Measurements from ENCODE around the gene PTPRM.

The PTPRM gene

GRCh38 chr18:8362863-8363262, 795.7 kb downstream of the PTPRM start:
- Mint-ChIP-seq H3K4me1 (peaks cover 0 to 8% of the 10 kb centered on the region in 2 donors), H3K36me3 (no peaks in the 10 kb centered on the region), H3K27ac (no peak overlapping the region), H3K9me3 (no peaks in the 10 kb centered on the region), H3K4me3 (no peak overlapping the region), H3K27me3 (peaks cover 31 to 44% of the 10 kb centered on the region in 2 donors)
- no peak for DNase-seq
- ATAC-seq (replicated peaks): no peak

- Mint-ChIP-seq H3K27ac (no peak overlapping the region), H3K4me3 (no peak overlapping the region), H3K36me3 (no peaks in the 10 kb centered on the region), H3K9me3 (no peaks in the 10 kb centered on the region), H3K27me3 (peaks cover 42 to 59% of the 10 kb centered on the region in 2 donors), H3K4me1 (peaks cover 0 to 8% of the 10 kb centered on the region in 2 donors)
- DNase-seq: no peak
- ATAC-seq (replicated peaks): no peak
Measured at GRCh38 chr18:8364385-8364784, 797.3 kb downstream of the PTPRM start.

- ATAC-seq (replicated peaks) (no peak), DNase-seq (no peak)
- Mint-ChIP-seq H3K27ac (no peak overlapping the region), H3K9me3 (no peaks in the 10 kb centered on the region), H3K4me1 (peaks cover 0 to 8% of the 10 kb centered on the region in 2 donors), H3K4me3 (no peak overlapping the region), H3K36me3 (no peaks in the 10 kb centered on the region), H3K27me3 (peaks cover 47 to 65% of the 10 kb centered on the region in 2 donors)
Measured at GRCh38 chr18:8365006-8365405, 797.9 kb downstream of the PTPRM start.

GRCh38 chr18:8365528-8365927, 798.4 kb downstream of the PTPRM start:
- H3K4me1 Mint-ChIP-seq: peaks cover 0 to 8% of the 10 kb centered on the region in 2 donors
- no peak overlapping the region for H3K27ac Mint-ChIP-seq
- no peak overlapping the region for H3K4me3 Mint-ChIP-seq
- no peaks in the 10 kb centered on the region for H3K9me3 Mint-ChIP-seq
- peaks cover 44 to 66% of the 10 kb centered on the region in 2 donors for H3K27me3 Mint-ChIP-seq
- no peaks in the 10 kb centered on the region for H3K36me3 Mint-ChIP-seq
- DNase-seq: no peak
- ATAC-seq (replicated peaks): no peak

GRCh38 chr18:8366070-8366469, 799.0 kb downstream of the PTPRM start:
- Mint-ChIP-seq H3K27me3 (peaks cover 44 to 66% of the 10 kb centered on the region in 2 donors), H3K4me1 (peaks cover 0 to 8% of the 10 kb centered on the region in 2 donors), H3K36me3 (no peaks in the 10 kb centered on the region), H3K27ac (no peak overlapping the region), H3K9me3 (no peaks in the 10 kb centered on the region), H3K4me3 (no peak overlapping the region)
- DNase-seq: no peak
- no peak for ATAC-seq (replicated peaks)

- Mint-ChIP-seq H3K9me3 (no peaks in the 10 kb centered on the region), H3K4me1 (peaks cover 0 to 8% of the 10 kb centered on the region in 2 donors), H3K27me3 (peaks cover 49 to 66% of the 10 kb centered on the region in 2 donors), H3K36me3 (no peaks in the 10 kb centered on the region), H3K4me3 (no peak overlapping the region), H3K27ac (no peak overlapping the region)
- ATAC-seq (replicated peaks): no peak
- no peak for DNase-seq
Measured at GRCh38 chr18:8366656-8367055, 799.5 kb downstream of the PTPRM start.

- Mint-ChIP-seq H3K4me3 (peak overlapping the region; percentile 10 to 73), H3K9me3 (no peaks in the 10 kb centered on the region), H3K27me3 (peaks cover 44 to 63% of the 10 kb centered on the region in 2 donors), H3K4me1 (peaks cover 0 to 8% of the 10 kb centered on the region in 2 donors), H3K36me3 (no peaks in the 10 kb centered on the region), H3K27ac (no peak overlapping the region)
- ATAC-seq (replicated peaks) (peak; percentile 70 to 74), DNase-seq (peak; percentile 2)
Measured at GRCh38 chr18:8367217-8367988, 800.3 kb downstream of the PTPRM start.

- ATAC-seq (replicated peaks): no peak
- H3K36me3 Mint-ChIP-seq: no peaks in the 10 kb centered on the region
- H3K9me3 Mint-ChIP-seq: no peaks in the 10 kb centered on the region
Measured at GRCh38 chr18:8368512-8369217, 801.5 kb downstream of the PTPRM start.

GRCh38 chr18:8373486-8373885, 806.4 kb downstream of the PTPRM start:
- DNase-seq (no peak), ATAC-seq (replicated peaks) (no peak)
- Mint-ChIP-seq H3K4me3 (no peak overlapping the region), H3K27ac (no peak overlapping the region), H3K9me3 (no peaks in the 10 kb centered on the region), H3K27me3 (peaks cover 24 to 25% of the 10 kb centered on the region in 2 donors), H3K36me3 (no peaks in the 10 kb centered on the region), H3K4me1 (no peaks in the 10 kb centered on the region)

More at GRCh38 chr18:8368512-8369217, 801.5 kb downstream of the PTPRM start:
- peaks cover 0 to 8% of the 10 kb centered on the region in 2 donors for H3K4me1 Mint-ChIP-seq
- H3K27me3 Mint-ChIP-seq: peaks cover 42 to 50% of the 10 kb centered on the region in 2 donors
- no peak overlapping the region for H3K27ac Mint-ChIP-seq
- DNase-seq: no peak
- no peak overlapping the region for H3K4me3 Mint-ChIP-seq

- H3K27ac Mint-ChIP-seq: no peak overlapping the region
- no peaks in the 10 kb centered on the region for H3K36me3 Mint-ChIP-seq
- no peak overlapping the region for H3K4me3 Mint-ChIP-seq
- H3K27me3 Mint-ChIP-seq: peaks cover 12 to 14% of the 10 kb centered on the region in 2 donors
- no peak for ATAC-seq (replicated peaks)
- no peak for DNase-seq
- H3K9me3 Mint-ChIP-seq: no peaks in the 10 kb centered on the region
- no peaks in the 10 kb centered on the region for H3K4me1 Mint-ChIP-seq
Measured at GRCh38 chr18:8374676-8375075, 807.6 kb downstream of the PTPRM start.

GRCh38 chr18:8375249-8375648, 808.1 kb downstream of the PTPRM start:
- DNase-seq: no peak
- no peaks in the 10 kb centered on the region for H3K9me3 Mint-ChIP-seq

GRCh38 chr18:8376113-8376512, 809.0 kb downstream of the PTPRM start:
- no peak for ATAC-seq (replicated peaks)
- no peaks in the 10 kb centered on the region for H3K36me3 Mint-ChIP-seq
- H3K4me3 Mint-ChIP-seq: no peak overlapping the region
- no peaks in the 10 kb centered on the region for H3K9me3 Mint-ChIP-seq
- no peak overlapping the region for H3K27ac Mint-ChIP-seq
- no peak for DNase-seq
- H3K27me3 Mint-ChIP-seq: peaks cover 17 to 22% of the 10 kb centered on the region in 2 donors
- no peaks in the 10 kb centered on the region for H3K4me1 Mint-ChIP-seq

More at GRCh38 chr18:8375249-8375648, 808.1 kb downstream of the PTPRM start:
- H3K36me3 Mint-ChIP-seq: no peaks in the 10 kb centered on the region
- no peak overlapping the region for H3K27ac Mint-ChIP-seq
- no peak for ATAC-seq (replicated peaks)
- H3K27me3 Mint-ChIP-seq: peaks cover 10 to 14% of the 10 kb centered on the region in 2 donors
- no peak overlapping the region for H3K4me3 Mint-ChIP-seq
- no peaks in the 10 kb centered on the region for H3K4me1 Mint-ChIP-seq

GRCh38 chr18:8379187-8379941, 812.2 kb downstream of the PTPRM start:
- H3K27ac Mint-ChIP-seq: no peak overlapping the region

GRCh38 chr18:8380006-8380405, 812.9 kb downstream of the PTPRM start:
- Mint-ChIP-seq H3K27ac (no peak overlapping the region), H3K4me3 (no peak overlapping the region), H3K9me3 (no peaks in the 10 kb centered on the region), H3K36me3 (no peaks in the 10 kb centered on the region), H3K27me3 (peaks cover 16 to 17% of the 10 kb centered on the region in 2 donors), H3K4me1 (no peaks in the 10 kb centered on the region)
- ATAC-seq (replicated peaks) (no peak), DNase-seq (no peak)

More at GRCh38 chr18:8379187-8379941, 812.2 kb downstream of the PTPRM start:
- H3K4me3 Mint-ChIP-seq: no peak overlapping the region
- ATAC-seq (replicated peaks) (no peak), DNase-seq (no peak)
- H3K36me3 Mint-ChIP-seq: no peaks in the 10 kb centered on the region
- peaks cover 16 to 17% of the 10 kb centered on the region in 2 donors for H3K27me3 Mint-ChIP-seq
- no peaks in the 10 kb centered on the region for H3K4me1 Mint-ChIP-seq
- H3K9me3 Mint-ChIP-seq: no peaks in the 10 kb centered on the region
